H1 (cell line): Measurements from ENCODE around the gene GMEB1. TPM values are rescaled to one million over a fixed set of nuclear protein-coding genes. Genes with fewer than 3 reads are reported as not detected.

Experiments
- CTCF ChIA-PET: fragments of 300-600 bp; sonication (Branson Sonifier 250); formaldehyde crosslinking; loops from one replicate; lab custom pipeline; 2021; ENCODE audit not compliant: partially characterized antibody; lab: Charles Lee
- POLR2A ChIA-PET: fragments of 300-600 bp; sonication (Branson Sonifier 250); formaldehyde crosslinking; loops from one replicate; lab custom pipeline; 2021; ENCODE audit warnings: inconsistent platforms; ENCODE audit not compliant: partially characterized antibody; lab: Charles Lee
- DNase-seq, 2 experiments: peaks; one replicate each; pipeline versions ENCODE4 v3.0.0 to v3.0.0-alpha.2; 2010 to 2022; ENCODE audit warnings: low spot score in 2 of 2, low read depth in 1 of 2, mixed read lengths in 1 of 2
- FAIRE-seq: peaks from 2 replicates; lab custom pipeline; 2011; peaks lifted over from hg19 to GRCh38; lab: Jason Lieb, UNC
- H2AFZ ChIP-seq: 2 replicates; pipeline ENCODE4 v1.8.1; 2012; ENCODE audit warnings: low read length, inconsistent platforms
- H2AK5ac ChIP-seq: 2 replicates; pipeline ENCODE4 v1.6.1; 2013; ENCODE audit warnings: low read depth, low read length
- H2BK120ac ChIP-seq: replicated peaks from 2 replicates; pipeline ENCODE3; 2013; ENCODE audit warnings: low read depth, low read length, inconsistent platforms
- H2BK12ac ChIP-seq: 2 replicates; pipeline ENCODE4 v1.6.1; 2013; ENCODE audit warnings: low read depth, low read length
- H2BK15ac ChIP-seq: 2 replicates; pipeline ENCODE4 v1.6.1; 2013; ENCODE audit warnings: low read length
- H2BK20ac ChIP-seq: 2 replicates; pipeline ENCODE4 v1.6.1; 2013; ENCODE audit warnings: low read length
- H2BK5ac ChIP-seq: 2 replicates; pipeline ENCODE4 v1.6.1; 2013; ENCODE audit warnings: low read depth, low read length
- H3K14ac ChIP-seq: 2 replicates; pipeline ENCODE4 v1.6.1; 2013; ENCODE audit warnings: inconsistent platforms; ENCODE audit not compliant: insufficient read length
- H3K18ac ChIP-seq: 2 replicates; pipeline ENCODE4 v1.6.1; 2013; ENCODE audit warnings: low read length; ENCODE audit errors: extremely low read depth
- H3K23ac ChIP-seq: 2 replicates; pipeline ENCODE4 v1.6.1; 2013; ENCODE audit warnings: inconsistent platforms; ENCODE audit not compliant: insufficient read length
- H3K23me2 ChIP-seq: 2 replicates; pipeline ENCODE4 v1.6.1; 2013; ENCODE audit warnings: low read depth, low read length
- H3K27ac ChIP-seq: 2 replicates; pipeline ENCODE4 v1.6.1; 2011; ENCODE audit warnings: low read depth, low read length, inconsistent platforms
- H3K27me3 ChIP-seq, 4 experiments: replicated peaks in 1 of 4; 1 replicate in 1 of 4; 2 replicates in 3 of 4; pipeline versions ENCODE4 v1.6.1 to v1.8.1; 2011 to 2013; ENCODE audit warnings: low read length in 3 of 4, mild to moderate bottlenecking in 3 of 4, inconsistent platforms in 2 of 4, mixed read lengths in 2 of 4, moderate library complexity in 1 of 4; ENCODE audit not compliant: control insufficient read depth in 3 of 4, insufficient read depth in 3 of 4; ENCODE audit errors: extremely low read depth in 1 of 4
- H3K36me3 ChIP-seq, 4 experiments: 2 replicates each; pipeline versions ENCODE4 v1.6.1 to v1.8.1; 2011 to 2013; ENCODE audit warnings: mild to moderate bottlenecking in 4 of 4, low read length in 3 of 4, moderate library complexity in 2 of 4, control low read depth in 1 of 4, inconsistent platforms in 1 of 4; ENCODE audit not compliant: insufficient read depth in 4 of 4, control insufficient read depth in 2 of 4
- H3K4ac ChIP-seq: replicated peaks from 2 replicates; pipeline ENCODE3; 2013; ENCODE audit warnings: low read length, low read depth, mixed read lengths, inconsistent platforms; ENCODE audit not compliant: insufficient read length
- H3K4me1 ChIP-seq, 4 experiments: replicated peaks in 1 of 4; 1 replicate in 1 of 4; 2 replicates in 3 of 4; pipeline versions ENCODE4 v1.6.1 to v1.8.1; 2011 to 2013; ENCODE audit warnings: low read length in 3 of 4, inconsistent platforms in 2 of 4, mixed read lengths in 1 of 4; ENCODE audit not compliant: insufficient read depth in 4 of 4, control insufficient read depth in 3 of 4
- H3K4me2 ChIP-seq, 2 experiments: 2 replicates each; pipeline versions ENCODE4 v1.6.1 to v1.8.1; 2011 to 2013; ENCODE audit warnings: low read depth in 2 of 2, low read length in 2 of 2, control low read depth in 1 of 2, inconsistent platforms in 1 of 2, mild to moderate bottlenecking in 1 of 2; ENCODE audit not compliant: insufficient read depth in 1 of 2
- H3K4me3 ChIP-seq, 4 experiments: fragments of 200-600, 300-600 bp in 1 of 4; sonication (generic), shearing (Covaris generic), sonication (Bioruptor Twin) in 1 of 4; 2 replicates each; pipeline versions ENCODE4 v1.5.1 to v1.8.1; 2011 to 2016; ENCODE audit warnings: low read length in 4 of 4, low read depth in 3 of 4, control low read depth in 2 of 4, inconsistent platforms in 2 of 4, mild to moderate bottlenecking in 2 of 4, mixed read lengths in 1 of 4, moderate library complexity in 1 of 4; ENCODE audit not compliant: insufficient read depth in 2 of 4; ENCODE audit errors: extremely low read depth in 1 of 4
- H3K56ac ChIP-seq: replicated peaks from 2 replicates; pipeline ENCODE3; 2013; ENCODE audit warnings: low read depth, mild to moderate bottlenecking, mixed read lengths, low read length, inconsistent platforms; ENCODE audit not compliant: insufficient read length
- H3K79me1 ChIP-seq: 2 replicates; pipeline ENCODE4 v1.6.1; 2013; ENCODE audit warnings: low read depth, low read length, control low read depth
- H3K79me2 ChIP-seq, 2 experiments: 2 replicates each; pipeline versions ENCODE4 v1.6.1 to v1.8.1; 2012 to 2013; ENCODE audit warnings: low read length in 2 of 2, mild to moderate bottlenecking in 2 of 2, inconsistent platforms in 1 of 2; ENCODE audit not compliant: insufficient read depth in 2 of 2, control insufficient read depth in 1 of 2
- H3K9ac ChIP-seq, 4 experiments: replicated peaks in 1 of 4; 1 replicate in 1 of 4; 2 replicates in 3 of 4; pipeline versions ENCODE4 v1.6.1 to v1.8.1; 2011 to 2013; ENCODE audit warnings: low read depth in 3 of 4, low read length in 3 of 4, control low read depth in 2 of 4, mild to moderate bottlenecking in 2 of 4, moderate library complexity in 2 of 4, inconsistent platforms in 1 of 4; ENCODE audit errors: extremely low read depth in 1 of 4
- H3K9me3 ChIP-seq, 2 experiments: 2 replicates each; pipeline versions ENCODE4 v1.6.1 to v1.8.1; 2012 to 2013; ENCODE audit warnings: mild to moderate bottlenecking in 2 of 2, moderate library complexity in 2 of 2, control low read depth in 1 of 2, inconsistent platforms in 1 of 2, low read depth in 1 of 2, low read length in 1 of 2, mixed read lengths in 1 of 2; ENCODE audit not compliant: insufficient read depth in 2 of 2
- H4K20me1 ChIP-seq, 2 experiments: replicated peaks in 1 of 2; 2 replicates each; pipeline versions ENCODE3 to v1.8.1; 2011 to 2013; ENCODE audit warnings: inconsistent platforms in 2 of 2, low read length in 2 of 2, mild to moderate bottlenecking in 1 of 2; ENCODE audit not compliant: insufficient read depth in 2 of 2, control insufficient read depth in 1 of 2
- H4K5ac ChIP-seq: 2 replicates; pipeline ENCODE4 v1.6.1; 2013; ENCODE audit warnings: low read length, low read depth, mixed read lengths, inconsistent platforms; ENCODE audit not compliant: insufficient read length
- H4K8ac ChIP-seq: 2 replicates; pipeline ENCODE4 v1.8.0; 2013; ENCODE audit warnings: mild to moderate bottlenecking, moderate library complexity, low read length, inconsistent platforms; ENCODE audit not compliant: insufficient read depth; ENCODE audit errors: extremely low read depth
- H4K91ac ChIP-seq: replicated peaks from 2 replicates; pipeline ENCODE3; 2013; ENCODE audit warnings: low read length, mixed read lengths, inconsistent platforms; ENCODE audit not compliant: insufficient read length
- EP300 ChIP-seq, 2 experiments: IDR thresholded peaks; 1 replicate in 1 of 2; 2 replicates in 1 of 2; pipeline ENCODE4 v1.6.1; 2011 to 2012; ENCODE audit warnings: low read depth in 2 of 2, low read length in 2 of 2, mild to moderate bottlenecking in 2 of 2, borderline replicate concordance in 1 of 2, inconsistent platforms in 1 of 2, moderate library complexity in 1 of 2
- SAP30 ChIP-seq: fragments of 300-600 bp; sonication (generic); IDR thresholded peaks from 2 replicates; pipeline ENCODE4 v1.7.1; 2012; ENCODE audit warnings: low read length, moderate library complexity, mild to moderate bottlenecking, inconsistent platforms; ENCODE audit not compliant: insufficient read depth, insufficient replicate concordance
- WGBS, 2 experiments: shearing (Covaris generic) in 1 of 2; methylation state at CpG; one replicate each; pipeline versions ENCODE4 v1.1.6 to v1.1.7; 2013 to 2015; ENCODE audit warnings: low lambda C conversion rate in 2 of 2, mixed read lengths in 2 of 2, inconsistent platforms in 1 of 2, low coverage in 1 of 2, missing lambda C conversion rate in 1 of 2; ENCODE audit not compliant: insufficient replicate concordance in 2 of 2, insufficient coverage in 1 of 2, insufficient read length in 1 of 2; ENCODE audit errors: extremely low coverage in 1 of 2, missing lambda C conversion rate in 1 of 2; 5-methylcytosine and 5-hydroxymethylcytosine counted together
- polyA plus RNA-seq, 7 experiments: library from polyadenylated mRNA; depleted of rRNA in 3 of 7; stranded (reverse) in 5 of 7; unstranded in 2 of 7; fragments of >200 nt in 5 of 7; fragments of 200-250 nt in 2 of 7; gene quantifications; 1 replicate in 5 of 7; 2 replicates in 1 of 7; 4 replicates in 1 of 7; pipeline versions ENCODE4 v1.2.1 to v1.2.3, GENCODE V29; 2011 to 2013; ENCODE audit warnings: missing spikeins in 2 of 7, mixed read lengths in 2 of 7
- total RNA-seq: library from RNA; stranded (reverse); fragmentation: NEBNext Ultra II Directional; extraction: Animal tissue kit (Norgen Biotek cat#: 25700); gene quantifications from 2 replicates; pipeline ENCODE4 v1.2.1, GENCODE V29; 2021

GMEB1 gene
- total and polyA plus RNA-seq, 2 of the 8 experiments (the other 6 are each of a cell fraction or from before 2014, with no cell fraction given), result 13.3 to 26.2 TPM

DNA sequence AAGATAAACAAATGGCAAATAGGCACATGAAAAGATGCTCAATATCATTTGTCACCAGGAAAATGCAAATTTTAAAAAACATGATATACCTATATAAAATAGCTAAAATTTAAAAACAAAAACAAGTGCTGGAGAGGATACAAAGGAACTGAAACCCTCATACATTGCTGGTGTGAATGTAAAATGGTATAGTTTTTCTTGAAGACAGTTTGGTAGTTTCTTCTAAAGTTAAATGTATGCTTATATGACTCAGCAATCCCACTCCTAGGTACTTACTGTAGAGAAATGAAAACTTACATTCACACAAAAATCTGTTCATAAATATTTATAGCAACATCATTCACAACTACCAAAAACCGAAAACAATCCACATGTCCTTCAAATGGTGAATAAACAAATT, 36.9 kb upstream of the GMEB1 start:
- CTCF ChIA-PET, result interaction anchor here (0.9 kb wide), 1 partner anchor 496 kb away, joined by 3 read pairs; no protein-coding TSS in a partner anchor

More for the DNA sequence above, 36.9 kb upstream of the GMEB1 start:
- Histone ChIP-seq H2BK12ac (no peak overlapping the region), H4K20me1 (no peaks in the 10 kb centered on the region), H3K14ac (no peak overlapping the region), H4K91ac (no peak overlapping the region), H3K9me3 (no peaks in the 10 kb centered on the region), H3K4me2 (no peak overlapping the region), H3K27me3 (no peaks in the 10 kb centered on the region), H4K5ac (no peak overlapping the region), H3K4me3 (no peak overlapping the region), H3K79me1 (no peaks in the 10 kb centered on the region), H3K79me2 (no peaks in the 10 kb centered on the region), H3K23ac (no peak overlapping the region), H3K4me1 (no peaks in the 10 kb centered on the region), H2BK5ac (no peak overlapping the region), H2BK20ac (no peak overlapping the region), H3K56ac (no peak overlapping the region), H3K36me3 (no peaks in the 10 kb centered on the region), H4K8ac (no peak overlapping the region), H3K23me2 (no peaks in the 10 kb centered on the region), H3K18ac (no peak overlapping the region), H3K4ac (no peak overlapping the region), H3K27ac (no peak overlapping the region), H2AK5ac (no peak overlapping the region), H2BK120ac (no peak overlapping the region), H2BK15ac (no peak overlapping the region), H3K9ac (no peak overlapping the region), H2AFZ (no peak overlapping the region)
- 100% methylated on average over 1 of the region's 1 CpG; no CpG with 5 or more reads in 1 of the 2 experiments for WGBS, 2 experiments
- no peak for TF ChIP-seq EP300 (IDR thresholded peaks at IDR 0.05; ENCODE audit: borderline replicate concordance in 1 of 2, low read depth in 2 of 2, low read length in 2 of 2)
- no peak for TF ChIP-seq SAP30
- FAIRE-seq (no peak), DNase-seq (no peak)
- POLR2A ChIA-PET, result interaction anchor here (1.5 to 2.0 kb wide), 3 partner anchors 9 to 50 kb away, joined by 6 to 7 read pairs (median 6); no protein-coding TSS in a partner anchor
